ENCODE data around the gene HFE. TPM values are rescaled to one million over a fixed set of nuclear protein-coding genes. Genes with fewer than 3 reads are reported as not detected.
A peak's percentile ranks its signal among the peaks of the same experiment; 100 is the strongest.
"Not testable (repeated sequence)": the region's sequence is repeated elsewhere in the genome, so short reads cannot be mapped to it uniquely, and the experiment has no call there.

The HFE gene
- total and polyA plus RNA-seq, 3 experiments from 2014 or later = 0.37 to 4.8 (median 1.1) TPM

DNA sequence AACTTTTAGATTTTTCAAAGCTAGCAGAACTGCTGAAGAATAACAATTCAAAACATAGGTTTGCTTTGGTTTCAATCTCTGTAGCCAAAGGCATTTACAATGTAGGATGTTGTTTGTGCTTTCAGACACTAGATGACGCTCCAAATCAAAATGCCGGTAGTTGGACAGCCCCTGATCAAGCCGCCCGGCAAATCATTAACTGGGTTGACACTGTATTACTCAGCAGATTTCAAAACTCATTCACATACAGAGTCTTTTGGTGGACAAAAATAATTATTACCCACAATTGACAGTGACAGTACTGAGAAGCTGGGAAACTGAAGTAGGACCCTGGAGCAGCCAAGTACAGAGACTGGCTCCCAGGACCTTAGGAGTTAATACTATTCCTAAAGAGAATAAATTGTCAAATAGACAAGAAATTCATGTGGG, 21.3 kb upstream of the HFE start:
- no peaks in the 10 kb centered on the region for H3K9me3 Mint-ChIP-seq
- CTCF ChIA-PET = interaction anchor here (0.8 to 17.6 kb wide), 14 partner anchors 11 to 131 kb away, joined by 3 to 375 read pairs (median 4); partner anchors contain the start of gene HFE

GRCh38 chr6:26067367-26067766, 19.9 kb upstream of the HFE start:
- Histone ChIP-seq H3K27me3 (ENCODE audit: insufficient read depth, low read length, poor library complexity, severe bottlenecking) (no peaks in the 10 kb centered on the region), H3K9me3 (ENCODE audit: low read length) (no peaks in the 10 kb centered on the region), H3K27ac (ENCODE audit: low read depth, low read length) (no peak overlapping the region), H3K4me3 (ENCODE audit: low read length) (no peak overlapping the region), H3K36me3 (ENCODE audit: insufficient read depth, low read length) (no peaks in the 10 kb centered on the region), H3K4me1 (ENCODE audit: insufficient read depth, low read length) (no peaks in the 10 kb centered on the region)
- H3K4me1 Mint-ChIP-seq = peaks cover 4 to 11% (median 6%) of the 10 kb centered on the region in 3 donors
- ChIA-PET CTCF (interaction anchor here (1.4 to 17.6 kb wide), 2 partner anchors 25 to 39 kb away, joined by 3 to 375 read pairs; partner anchors contain the start of gene HFE), POLR2A (no interaction called here)
- no peak overlapping the region for H3K4me3 Mint-ChIP-seq
- no peak for DNase-seq
- no peaks in the 10 kb centered on the region for H3K9me3 Mint-ChIP-seq
- no peaks in the 10 kb centered on the region for H3K36me3 Mint-ChIP-seq
- H3K27ac Mint-ChIP-seq = no peak overlapping the region
- no peaks in the 10 kb centered on the region for H3K27me3 Mint-ChIP-seq

More for the DNA sequence above, 21.3 kb upstream of the HFE start:
- Histone ChIP-seq H3K4me3 (ENCODE audit: low read length) (no peak overlapping the region), H3K9me3 (ENCODE audit: low read length) (no peaks in the 10 kb centered on the region), H3K27me3 (ENCODE audit: insufficient read depth, low read length, poor library complexity, severe bottlenecking) (no peaks in the 10 kb centered on the region), H3K4me1 (ENCODE audit: insufficient read depth, low read length) (no peaks in the 10 kb centered on the region), H3K27ac (ENCODE audit: low read depth, low read length) (no peak overlapping the region), H3K36me3 (ENCODE audit: insufficient read depth, low read length) (no peaks in the 10 kb centered on the region)
- DNase-seq = peak in 4 of 5 donors; percentile 32 to 67 (median 62)
- Mint-ChIP-seq H3K4me3 (no peak overlapping the region), H3K36me3 (no peaks in the 10 kb centered on the region), H3K27ac (no peak overlapping the region), H3K27me3 (no peaks in the 10 kb centered on the region), H3K4me1 (peaks cover 4 to 11% (median 6%) of the 10 kb centered on the region in 3 donors)
- POLR2A ChIA-PET = interaction anchor here (1.1 kb wide), 1 partner anchor 58 kb away, joined by 3 read pairs; a partner anchor contains a TSS

- POLR2A ChIA-PET = interaction anchor here (1.6 kb wide), 1 partner anchor 18 kb away, joined by 4 read pairs; no protein-coding TSS in a partner anchor
- Mint-ChIP-seq H3K4me3 (no peak overlapping the region), H3K36me3 (no peaks in the 10 kb centered on the region)
Measured at GRCh38 chr6:26068036-26068435, 19.2 kb upstream of the HFE start.

GRCh38 chr6:26071135-26071534, 16.1 kb upstream of the HFE start:
- H3K27me3 ChIP-seq (ENCODE audit: insufficient read depth, low read length, poor library complexity, severe bottlenecking) = no peaks in the 10 kb centered on the region
- no peak overlapping the region for H3K27ac Mint-ChIP-seq
- H3K27ac ChIP-seq (ENCODE audit: low read depth, low read length) = peak overlapping the region; percentile 4
- H3K9me3 ChIP-seq (ENCODE audit: low read length) = no peaks in the 10 kb centered on the region
- no peaks in the 10 kb centered on the region for H3K9me3 Mint-ChIP-seq
- H3K4me3 ChIP-seq (ENCODE audit: low read length) = no peak overlapping the region
- H3K4me1 ChIP-seq (ENCODE audit: insufficient read depth, low read length) = no peaks in the 10 kb centered on the region
- H3K4me1 Mint-ChIP-seq = peaks cover 0 to under 1% (median 0%) of the 10 kb centered on the region in 3 donors
- H3K36me3 Mint-ChIP-seq = no peaks in the 10 kb centered on the region
- CTCF ChIA-PET = interaction anchor here (1.3 to 17.6 kb wide), 2 partner anchors 21 to 524 kb away, joined by 3 to 375 read pairs; partner anchors contain the start of gene HFE
- POLR2A ChIA-PET = no interaction called here
- no peaks in the 10 kb centered on the region for H3K36me3 ChIP-seq (ENCODE audit: insufficient read depth, low read length)
- peaks cover 0 to 4% of the 10 kb centered on the region in 2 donors for H3K27me3 Mint-ChIP-seq
- H3K4me3 Mint-ChIP-seq = no peak overlapping the region
- no peak for DNase-seq

More at GRCh38 chr6:26068036-26068435, 19.2 kb upstream of the HFE start:
- CTCF ChIA-PET = interaction anchor here (17.6 kb wide), 1 partner anchor 24 kb away, joined by 375 read pairs; the partner anchor contains the start of gene HFE
- H3K4me3 ChIP-seq (ENCODE audit: low read length) = no peak overlapping the region
- Mint-ChIP-seq H3K9me3 (no peaks in the 10 kb centered on the region), H3K27ac (no peak overlapping the region), H3K27me3 (no peaks in the 10 kb centered on the region), H3K4me1 (peaks cover 4 to 11% (median 6%) of the 10 kb centered on the region in 3 donors)
- no peaks in the 10 kb centered on the region for H3K36me3 ChIP-seq (ENCODE audit: insufficient read depth, low read length)
- H3K27ac ChIP-seq (ENCODE audit: low read depth, low read length) = no peak overlapping the region
- H3K4me1 ChIP-seq (ENCODE audit: insufficient read depth, low read length) = no peaks in the 10 kb centered on the region
- DNase-seq = no peak
- H3K9me3 ChIP-seq (ENCODE audit: low read length) = no peaks in the 10 kb centered on the region
- no peaks in the 10 kb centered on the region for H3K27me3 ChIP-seq (ENCODE audit: insufficient read depth, low read length, poor library complexity, severe bottlenecking)

DNA sequence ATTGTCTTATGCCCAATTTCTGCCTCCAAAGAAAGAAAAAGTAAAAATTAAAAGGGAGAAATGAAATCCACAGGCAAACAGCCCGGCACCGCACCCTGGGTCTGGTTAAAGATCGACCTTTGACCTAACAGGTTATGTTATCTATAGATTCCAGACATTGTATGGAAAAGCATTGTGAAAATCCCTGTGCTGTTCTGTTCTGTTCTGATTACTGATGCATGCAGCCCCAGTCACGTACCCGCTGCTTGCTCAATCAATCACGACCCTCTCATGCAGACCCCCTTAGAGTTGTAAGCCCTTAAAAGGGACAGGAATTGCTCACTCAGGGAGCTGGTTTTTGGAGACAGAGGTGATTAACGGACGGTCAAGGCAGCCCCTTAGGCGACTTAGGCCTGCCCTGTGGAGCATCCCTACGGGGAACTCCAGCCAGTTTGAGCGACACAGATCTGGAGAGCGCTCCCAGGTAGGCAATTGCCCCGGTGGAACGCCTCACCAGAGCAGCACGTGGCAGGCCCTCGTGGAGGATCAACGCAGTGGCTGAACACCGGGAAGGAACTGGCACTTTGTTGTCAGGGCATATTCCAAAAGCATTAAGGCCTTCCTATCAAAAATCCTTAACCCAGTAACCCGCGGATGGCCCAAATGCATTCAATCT, 12.0 kb upstream of the HFE start:
- Mint-ChIP-seq H3K36me3 (no peaks in the 10 kb centered on the region), H3K27ac (no peak overlapping the region), H3K4me1 (no peaks in the 10 kb centered on the region), H3K4me3 (no peak overlapping the region), H3K27me3 (peaks cover 4 to 6% of the 10 kb centered on the region in 2 donors), H3K9me3 (no peaks in the 10 kb centered on the region)
- ChIA-PET POLR2A (no interaction called here), CTCF (interaction anchor here (17.6 kb wide), 1 partner anchor 17 kb away, joined by 375 read pairs; the partner anchor contains the start of gene HFE)
- no peak for DNase-seq
- Histone ChIP-seq H3K36me3 (ENCODE audit: insufficient read depth, low read length) (no peaks in the 10 kb centered on the region), H3K27ac (ENCODE audit: low read depth, low read length) (no peak overlapping the region), H3K4me1 (ENCODE audit: insufficient read depth, low read length) (no peaks in the 10 kb centered on the region), H3K4me3 (ENCODE audit: low read length) (no peak overlapping the region), H3K27me3 (ENCODE audit: insufficient read depth, low read length, poor library complexity, severe bottlenecking) (no peaks in the 10 kb centered on the region), H3K9me3 (ENCODE audit: low read length) (no peaks in the 10 kb centered on the region)

- H3K36me3 ChIP-seq (ENCODE audit: insufficient read depth, low read length); CTCF ChIA-PET; H3K4me1 ChIP-seq (ENCODE audit: insufficient read depth, low read length); H3K27me3 ChIP-seq (ENCODE audit: insufficient read depth, low read length, poor library complexity, severe bottlenecking); H3K4me1 Mint-ChIP-seq; H3K27ac ChIP-seq (ENCODE audit: low read depth, low read length); H3K4me3 Mint-ChIP-seq; POLR2A ChIA-PET; DNase-seq; H3K4me3 ChIP-seq (ENCODE audit: low read length); H3K9me3 ChIP-seq (ENCODE audit: low read length): not testable (repeated sequence)
- peaks cover 5 to 11% of the 10 kb centered on the region in 2 donors for H3K27me3 Mint-ChIP-seq
- peaks cover 0 to 12% (median 0%) of the 10 kb centered on the region in 3 donors for H3K36me3 Mint-ChIP-seq
- H3K9me3 Mint-ChIP-seq = peaks cover 3 to 12% (median 4%) of the 10 kb centered on the region in 5 donors
- peak overlapping the region in 1 of 8 donors; percentile 48 for H3K27ac Mint-ChIP-seq
Measured at GRCh38 chr6:26078066-26078465, 9.2 kb upstream of the HFE start.

DNA sequence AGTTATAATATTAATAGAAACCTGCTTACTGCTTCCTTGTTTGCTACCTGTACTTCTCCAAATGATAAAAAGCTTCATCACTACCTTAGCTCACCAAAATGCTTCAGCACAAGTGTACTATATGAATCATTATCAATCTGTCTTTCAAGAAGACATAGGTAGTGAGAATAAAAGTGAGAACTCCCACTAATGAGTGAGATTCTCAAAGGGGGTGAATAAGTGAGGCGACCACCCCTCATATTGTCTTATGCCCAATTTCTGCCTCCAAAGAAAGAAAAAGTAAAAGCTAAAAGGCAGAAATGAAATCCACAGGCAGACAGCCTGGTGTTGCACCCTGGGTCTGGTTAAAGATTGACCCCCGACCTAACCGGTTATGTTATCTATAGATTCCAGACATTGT, 6.1 kb upstream of the HFE start:
- not testable (repeated sequence) for H3K27me3 ChIP-seq (ENCODE audit: insufficient read depth, low read length, poor library complexity, severe bottlenecking); H3K9me3 ChIP-seq (ENCODE audit: low read length); H3K36me3 ChIP-seq (ENCODE audit: insufficient read depth, low read length); H3K27ac ChIP-seq (ENCODE audit: low read depth, low read length); H3K4me3 ChIP-seq (ENCODE audit: low read length); H3K4me1 ChIP-seq (ENCODE audit: insufficient read depth, low read length); H3K4me1 Mint-ChIP-seq; DNase-seq; H3K4me3 Mint-ChIP-seq; H3K27ac Mint-ChIP-seq
- Mint-ChIP-seq H3K27me3 (peaks cover 1 to 11% of the 10 kb centered on the region in 2 donors), H3K9me3 (peaks cover 3 to 12% (median 4%) of the 10 kb centered on the region in 5 donors), H3K36me3 (peaks cover 0 to 12% (median 0%) of the 10 kb centered on the region in 3 donors)
- ChIA-PET CTCF (interaction anchor here (1.4 kb wide), 1 partner anchor 16 kb away, joined by 3 read pairs; no protein-coding TSS in a partner anchor), POLR2A (interaction anchor here (0.5 to 0.6 kb wide), 5 partner anchors 7 to 104 kb away, joined by 3 to 4 read pairs (median 4); a partner anchor contains a TSS)

DNA sequence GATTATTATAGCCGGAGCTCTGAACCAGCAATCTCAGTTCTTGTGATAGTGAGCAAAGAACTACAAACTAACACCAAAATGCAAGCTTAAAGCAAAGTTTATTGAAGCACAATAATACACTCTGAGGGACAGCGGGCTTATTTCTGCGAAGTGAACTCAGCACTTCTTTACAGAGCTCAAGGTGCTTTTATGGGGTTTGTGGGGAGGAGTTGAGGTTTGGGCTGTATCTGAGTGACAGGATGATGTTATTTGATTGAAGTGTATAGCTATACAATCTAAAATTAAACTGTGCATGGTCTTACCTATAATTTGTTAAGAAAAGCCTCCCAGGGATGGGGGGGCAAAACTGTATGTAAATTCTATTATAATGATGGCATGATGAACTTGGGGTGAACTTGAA, 1.0 kb upstream of the HFE start:
- H3K36me3 Mint-ChIP-seq = peaks cover 4 to 9% (median 7%) of the 10 kb centered on the region in 3 donors
- ChIA-PET CTCF (interaction anchor here (0.5 to 15.3 kb wide), 6 partner anchors 10 to 484 kb away, joined by 3 to 375 read pairs (median 8); a partner anchor contains a TSS), POLR2A (interaction anchor here (0.5 to 3.5 kb wide), 12 partner anchors 9 to 113 kb away, joined by 3 to 28 read pairs (median 4); a partner anchor contains a TSS)
- H3K4me1 Mint-ChIP-seq = peaks cover 31 to 37% (median 36%) of the 10 kb centered on the region in 3 donors
- H3K4me3 ChIP-seq (ENCODE audit: low read length) = no peak overlapping the region
- DNase-seq = peak; percentile 18 to 73 (median 54)
- no peak overlapping the region for H3K27ac ChIP-seq (ENCODE audit: low read depth, low read length)
- no peaks in the 10 kb centered on the region for H3K36me3 ChIP-seq (ENCODE audit: insufficient read depth, low read length)
- H3K27me3 ChIP-seq (ENCODE audit: insufficient read depth, low read length, poor library complexity, severe bottlenecking) = no peaks in the 10 kb centered on the region
- peak overlapping the region in 7 of 8 donors; percentile 16 to 95 (median 89) for H3K27ac Mint-ChIP-seq
- H3K4me3 Mint-ChIP-seq = peak overlapping the region; percentile 78 to 96 (median 91)
- peaks cover 26% of the 10 kb centered on the region for H3K4me1 ChIP-seq (ENCODE audit: insufficient read depth, low read length)
- H3K9me3 ChIP-seq (ENCODE audit: low read length) = no peaks in the 10 kb centered on the region
- peaks cover 3 to 6% (median 4%) of the 10 kb centered on the region in 5 donors for H3K9me3 Mint-ChIP-seq
- H3K27me3 Mint-ChIP-seq = peaks cover 0 to 6% of the 10 kb centered on the region in 2 donors
